HG03060 (cell line): ENCODE data around the gene C10orf95.
A peak's percentile ranks its signal among the peaks of the same experiment; 100 is the strongest.

Experiments
- ATAC-seq: cut with Tn5 transposase; IDR thresholded peaks from one replicate; pipeline ENCODE4 v1.9.1; 2021; ENCODE audit warnings: low read depth, moderate number of reproducible peaks; ENCODE audit not compliant: unreplicated experiment

Gene C10orf95

DNA sequence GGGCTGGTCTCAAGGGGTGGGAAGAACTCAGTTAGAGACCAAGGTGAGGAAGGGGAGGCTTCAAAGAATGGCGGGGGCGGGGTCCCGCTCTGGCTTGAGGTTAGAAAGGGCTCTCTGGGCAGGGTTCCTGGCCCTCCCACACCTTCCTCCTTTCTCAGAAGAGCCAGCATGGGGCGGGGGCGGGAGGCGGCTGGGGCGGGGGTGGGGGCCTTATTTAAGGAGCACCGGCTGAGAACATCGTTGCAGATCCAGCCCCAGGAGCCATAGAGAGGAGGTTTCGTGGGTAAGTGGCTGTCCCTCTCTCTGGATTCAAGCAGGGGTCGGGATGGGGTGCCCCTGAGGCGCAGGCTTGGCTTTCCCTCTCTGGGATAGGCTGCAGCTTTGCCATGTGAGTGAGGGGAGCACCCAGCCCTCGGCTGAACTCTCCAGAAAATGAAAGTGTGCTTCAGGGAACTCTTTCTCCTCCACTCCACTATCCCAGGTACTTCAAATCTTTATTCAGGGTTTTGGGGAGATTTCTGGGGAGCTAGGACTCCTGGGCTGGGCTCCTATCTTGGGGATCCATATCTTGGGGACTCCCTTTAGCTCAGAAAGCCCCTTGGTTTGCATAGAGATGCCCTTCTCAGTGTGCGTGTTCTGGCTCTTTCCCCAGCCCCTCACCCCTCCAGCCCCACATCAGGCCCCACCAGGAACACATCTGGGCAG, 15.7 kb downstream of the C10orf95 start:
- no peak for ATAC-seq

DNA sequence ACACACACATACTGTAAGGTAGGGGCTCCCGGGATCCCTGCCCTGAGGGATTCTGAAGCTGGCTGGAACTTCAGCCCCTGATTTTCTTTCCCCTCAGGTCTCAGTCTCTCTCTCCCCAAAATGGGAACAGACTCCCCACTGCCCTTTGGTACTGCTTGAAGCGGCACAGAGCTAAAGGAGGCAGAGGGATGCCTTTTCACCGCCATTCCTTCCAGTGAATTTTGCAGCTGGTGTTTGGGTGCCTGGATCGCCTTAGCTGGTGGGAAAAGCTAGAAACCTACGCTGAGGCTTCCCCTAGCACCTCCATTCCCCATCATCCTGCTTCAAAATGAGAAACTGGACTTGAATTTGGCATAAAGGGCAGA, 16.2 kb downstream of the C10orf95 start:
- no peak for ATAC-seq

DNA sequence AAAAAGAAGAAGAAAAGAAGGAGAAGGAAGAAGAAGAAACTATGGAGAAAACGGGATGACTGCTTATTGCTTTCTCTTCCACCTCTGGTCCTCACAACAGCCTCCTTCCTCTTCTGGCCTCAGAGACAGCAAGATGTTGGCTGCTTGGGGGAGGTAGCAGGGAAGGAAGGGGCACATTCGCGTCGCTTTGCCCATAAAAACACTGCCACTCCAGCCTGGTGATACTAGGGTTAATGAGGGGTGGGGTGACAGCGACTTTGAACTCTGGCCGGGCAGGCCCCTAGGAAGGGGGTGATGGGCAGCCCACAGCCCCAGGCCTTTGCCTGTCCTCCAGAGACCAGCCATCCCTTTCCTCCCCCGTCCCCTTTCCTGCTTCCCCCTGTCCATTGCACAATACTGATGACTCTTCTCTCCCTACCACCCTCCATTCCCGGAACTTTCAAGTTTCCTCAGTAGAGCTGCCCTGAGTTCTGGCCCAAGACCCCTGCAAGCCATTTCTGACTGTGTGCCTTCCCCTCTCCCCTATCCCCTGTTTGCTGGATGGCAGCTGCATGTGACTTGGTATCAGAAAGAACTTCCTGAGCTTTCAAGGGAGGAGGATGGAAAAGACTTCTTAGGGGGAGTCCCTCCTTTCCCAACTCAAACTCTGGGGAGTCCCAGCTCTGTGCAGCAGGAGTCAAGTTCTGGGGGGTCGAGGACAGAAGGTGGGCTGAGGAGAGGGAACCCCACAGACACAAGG, 16.8 kb downstream of the C10orf95 start:
- ATAC-seq: no peak

DNA sequence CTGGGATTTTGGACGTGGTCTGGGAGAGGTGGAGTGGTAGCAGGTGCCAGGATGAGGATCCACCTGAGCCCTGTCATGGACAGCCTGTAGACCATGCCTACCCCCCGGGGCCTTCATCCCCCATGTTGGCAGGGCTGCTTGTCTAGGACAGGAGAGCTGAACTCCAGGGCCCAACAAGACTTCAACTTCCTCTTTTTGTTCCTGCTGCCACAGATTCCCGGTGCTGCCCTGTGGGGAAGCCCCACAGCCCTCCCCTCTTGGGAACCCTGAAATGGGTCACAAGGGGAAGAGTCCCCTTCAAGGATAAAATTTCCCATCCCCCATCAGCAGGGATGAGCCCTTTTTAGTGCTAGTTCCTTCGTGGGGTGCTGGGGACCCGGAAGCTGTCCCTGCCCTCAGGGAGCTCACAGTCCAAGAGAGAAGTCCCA, 17.7 kb downstream of the C10orf95 start:
- no peak for ATAC-seq

DNA sequence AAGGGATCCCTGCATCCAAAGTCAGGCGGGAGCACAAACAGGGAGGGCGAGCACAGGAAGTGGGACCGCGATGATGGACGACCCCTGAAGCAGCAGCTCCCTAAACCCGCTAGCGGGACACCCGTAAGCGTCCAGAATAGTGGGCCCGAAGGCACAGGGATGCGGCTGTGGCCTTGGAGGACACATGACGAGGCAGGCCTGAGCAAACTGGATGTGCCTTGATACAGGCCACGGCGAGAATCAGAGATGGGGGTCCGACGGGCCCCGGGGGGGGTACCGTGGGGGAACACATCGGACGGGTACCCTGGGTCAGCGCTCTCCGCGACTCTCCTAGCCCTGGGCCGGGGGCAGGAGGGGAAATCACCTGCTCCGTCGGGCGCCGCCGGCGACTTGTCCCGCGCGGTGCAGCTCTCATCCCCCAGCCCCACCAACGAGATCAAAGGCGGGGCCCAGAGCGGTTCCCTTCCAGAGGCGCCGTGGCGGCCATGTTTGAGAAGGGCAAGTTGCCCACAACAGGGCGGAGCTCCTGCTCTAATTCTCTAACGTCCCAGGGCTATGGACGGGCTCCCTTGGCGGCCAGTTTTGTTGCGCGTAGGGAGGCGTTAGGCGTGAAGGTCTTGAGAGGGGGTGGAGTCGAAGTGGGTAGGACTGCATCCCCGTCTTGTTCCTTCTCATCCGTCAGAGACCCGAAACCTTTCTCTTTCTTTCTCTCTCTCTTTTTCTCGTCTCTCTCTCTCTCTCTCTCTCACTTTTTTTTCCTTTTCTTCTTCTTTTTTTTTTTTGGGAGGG, 19.0 kb downstream of the C10orf95 start, which contains the start of gene CUEDC2:
TSS of gene CUEDC2 (minus strand) at position 413 of the 789 bp plus-strand sequence. CDS start 7,386 bp downstream, outside the sequence.
- peak; percentile 72 for ATAC-seq

DNA sequence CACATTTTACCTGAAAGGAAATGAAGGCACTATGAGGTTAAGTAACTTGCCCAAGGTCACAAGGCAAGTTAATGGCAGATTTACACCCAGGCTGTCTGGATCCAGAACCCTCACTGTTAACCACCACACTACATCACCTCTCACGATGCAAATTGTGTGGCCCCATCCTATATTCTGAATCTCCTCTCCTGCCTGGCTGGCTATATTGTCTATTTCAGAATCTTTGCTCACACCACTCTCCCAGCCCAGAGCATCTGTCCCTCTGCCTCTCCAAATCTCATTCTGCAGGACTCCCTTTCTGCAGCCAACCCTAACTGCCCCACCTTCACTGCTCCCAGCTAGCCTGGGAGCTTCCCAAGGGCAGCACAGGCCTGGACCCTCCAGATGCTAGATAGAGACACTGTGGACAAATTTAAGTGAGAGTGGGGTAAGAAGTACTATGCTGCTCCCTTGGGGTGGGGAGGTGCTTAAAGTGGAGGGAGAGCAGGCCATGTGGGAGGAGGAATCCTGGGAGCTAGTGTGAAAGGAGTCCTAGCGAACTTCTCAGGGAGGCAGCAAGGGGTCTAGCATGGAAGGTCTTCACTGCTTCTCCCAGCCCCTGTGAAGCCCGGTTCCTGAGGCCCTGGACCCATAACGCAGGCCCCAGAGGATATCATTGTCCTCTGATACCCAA, 19.8 kb downstream of the C10orf95 start:
- ATAC-seq: no peak

DNA sequence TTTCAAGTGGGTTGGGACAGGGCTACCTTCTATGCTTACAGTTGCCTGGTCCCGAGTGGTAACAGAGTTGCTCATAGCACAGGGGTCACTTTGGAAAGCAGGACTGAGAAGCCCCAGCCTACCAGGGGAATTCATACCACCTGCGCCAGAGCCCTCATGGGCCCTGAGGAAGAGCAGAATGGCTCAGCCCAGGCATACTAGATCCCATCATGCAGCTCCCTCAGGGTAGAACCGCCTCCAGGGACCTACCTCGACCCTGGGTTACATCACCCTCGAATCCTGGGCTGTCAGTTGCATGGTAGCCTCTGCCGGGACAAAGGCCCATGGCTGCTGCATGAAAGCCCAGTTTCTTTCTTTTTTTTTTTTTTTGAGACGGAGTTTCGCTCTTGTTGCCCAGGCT, 21.9 kb downstream of the C10orf95 start:
- no peak for ATAC-seq

DNA sequence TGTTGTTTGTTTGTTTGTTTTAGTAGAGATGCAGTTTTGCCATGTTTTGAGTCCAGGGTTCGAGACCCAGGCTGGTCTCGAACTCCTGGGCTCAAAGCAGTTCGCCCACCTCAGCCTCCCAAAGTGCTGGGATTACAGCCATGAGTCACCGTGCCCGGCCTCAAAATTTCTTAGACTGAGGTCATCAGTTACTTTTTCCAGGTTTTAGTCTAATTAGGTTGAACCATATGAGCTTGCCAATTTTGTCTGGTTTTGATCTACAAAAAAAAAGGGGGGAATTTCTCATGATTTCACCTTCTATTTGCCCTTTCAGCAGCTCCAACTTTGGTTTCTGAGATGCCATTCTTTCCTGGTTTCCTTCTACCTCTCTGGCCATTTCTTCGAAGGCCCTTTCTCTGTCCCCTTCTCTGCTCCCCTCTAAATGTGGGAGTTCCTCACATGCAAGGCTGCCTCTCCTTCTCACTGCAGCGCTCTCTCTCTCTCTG, 24.5 kb downstream of the C10orf95 start:
- ATAC-seq: no peak

DNA sequence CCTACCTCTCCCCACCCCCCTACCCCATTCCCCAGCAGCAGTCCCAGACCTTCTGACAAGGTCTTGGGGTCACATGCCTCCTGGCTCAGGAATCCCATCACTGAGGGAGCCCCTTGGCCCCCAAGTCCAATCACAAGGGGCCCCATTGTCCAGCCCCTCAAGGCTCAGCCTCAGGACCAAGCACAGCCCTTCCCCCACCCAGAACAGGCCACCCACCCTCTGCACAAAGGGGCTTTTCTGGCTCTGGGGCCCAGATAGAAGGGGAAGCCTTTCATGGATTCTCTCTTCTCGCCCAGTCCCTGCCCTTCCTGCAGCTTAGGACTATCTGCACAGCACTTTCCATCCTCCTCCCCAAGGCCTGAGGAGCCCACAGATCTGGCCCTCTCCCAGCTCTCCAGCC, 25.9 kb downstream of the C10orf95 start:
- ATAC-seq: no peak

DNA sequence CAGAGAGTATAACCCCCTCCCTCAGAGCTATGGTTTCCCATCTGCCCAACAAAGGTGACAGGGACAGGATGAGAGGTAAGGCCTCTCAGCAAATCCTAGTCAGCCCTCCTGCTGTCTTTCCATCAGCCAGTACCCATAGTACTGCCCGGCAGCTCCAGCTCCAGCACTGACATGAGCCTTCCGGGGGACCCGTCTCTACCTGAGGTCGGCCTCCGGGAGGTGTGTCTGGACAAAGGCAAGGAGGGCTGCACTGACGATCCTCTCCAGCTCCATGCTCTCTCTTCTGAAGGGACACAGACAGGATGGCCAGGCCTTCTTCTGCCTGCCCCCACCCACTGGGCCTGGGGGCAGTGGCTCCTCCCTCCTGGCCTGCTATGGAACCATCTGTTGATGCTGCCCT, 26.4 kb downstream of the C10orf95 start:
- ATAC-seq: no peak

DNA sequence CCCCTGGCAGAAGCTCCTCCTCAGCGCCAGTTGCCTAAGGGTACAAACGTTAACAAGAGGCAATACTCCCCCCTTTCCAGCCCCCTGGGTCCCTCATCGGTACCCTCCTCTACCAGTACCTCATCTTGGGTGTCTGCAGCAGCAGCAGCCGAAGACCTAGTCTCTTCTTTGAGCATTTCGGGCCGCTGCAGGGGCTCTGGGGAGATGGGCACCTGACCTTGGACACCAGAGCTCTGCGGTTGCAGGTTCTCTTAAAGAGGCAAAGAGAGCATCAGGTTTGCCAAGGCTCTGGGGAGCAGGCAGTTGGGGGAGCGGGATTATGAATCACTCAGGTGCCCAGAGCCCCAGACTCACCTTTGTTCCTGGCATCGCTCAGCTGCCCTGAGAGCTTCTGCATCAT, 27.2 kb downstream of the C10orf95 start:
- ATAC-seq: no peak

DNA sequence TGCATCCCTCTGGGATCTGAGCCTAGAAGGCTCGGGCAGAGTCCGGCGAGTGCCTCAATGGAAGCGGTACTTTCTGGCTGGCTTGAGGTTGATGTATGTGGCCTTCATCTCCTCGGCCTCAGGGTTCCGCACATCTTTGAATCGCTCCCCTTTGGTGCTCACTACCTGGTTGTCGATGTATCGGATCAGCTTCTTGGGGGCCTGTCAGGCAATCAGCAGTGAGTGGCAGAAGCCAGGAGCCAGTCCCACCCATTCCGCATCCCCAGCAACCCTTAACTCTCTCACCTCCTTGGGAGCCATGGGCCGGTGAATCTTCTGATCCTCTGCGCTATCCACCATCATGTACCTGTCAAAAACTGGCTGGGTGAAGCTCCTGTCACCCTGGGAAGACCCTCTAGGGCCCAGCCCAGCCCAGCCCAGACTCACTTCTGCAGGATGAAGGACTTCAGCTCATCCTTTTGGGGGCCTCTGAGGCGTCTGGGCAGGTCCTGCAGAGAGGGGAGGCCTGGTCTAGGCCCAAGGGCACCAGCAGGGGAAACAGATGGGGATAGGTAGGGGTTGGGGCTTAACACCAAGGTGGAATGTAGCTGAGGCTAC, 27.9 kb downstream of the C10orf95 start:
- no peak for ATAC-seq

DNA sequence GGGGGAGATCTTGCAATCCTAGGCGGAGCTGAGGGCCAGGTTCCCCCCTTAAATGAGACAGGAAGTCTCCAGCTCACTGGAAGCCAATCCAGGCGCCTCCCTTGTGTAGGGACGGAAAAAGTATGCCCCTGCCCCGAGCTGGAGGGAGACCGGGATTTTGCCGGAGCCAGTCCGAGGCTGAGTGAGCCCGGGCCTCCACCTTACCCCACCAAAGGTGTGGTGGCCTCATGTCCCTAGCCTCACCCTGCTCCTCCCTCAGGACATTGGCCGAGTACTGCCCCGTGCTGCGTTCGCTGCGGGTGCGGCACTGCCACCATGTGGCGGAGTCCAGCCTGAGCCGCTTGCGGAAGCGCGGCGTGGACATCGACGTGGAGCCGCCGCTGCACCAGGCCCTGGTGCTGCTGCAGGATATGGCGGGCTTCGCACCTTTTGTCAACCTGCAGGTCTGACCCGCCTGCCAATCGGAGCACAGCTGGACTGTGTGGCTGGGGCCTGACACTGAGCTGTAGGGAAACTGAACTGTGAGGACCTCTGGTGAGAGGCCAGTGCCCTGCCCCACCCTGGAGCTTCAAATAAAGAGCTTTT, 28.7 kb downstream of the C10orf95 start:
- no peak for ATAC-seq

DNA sequence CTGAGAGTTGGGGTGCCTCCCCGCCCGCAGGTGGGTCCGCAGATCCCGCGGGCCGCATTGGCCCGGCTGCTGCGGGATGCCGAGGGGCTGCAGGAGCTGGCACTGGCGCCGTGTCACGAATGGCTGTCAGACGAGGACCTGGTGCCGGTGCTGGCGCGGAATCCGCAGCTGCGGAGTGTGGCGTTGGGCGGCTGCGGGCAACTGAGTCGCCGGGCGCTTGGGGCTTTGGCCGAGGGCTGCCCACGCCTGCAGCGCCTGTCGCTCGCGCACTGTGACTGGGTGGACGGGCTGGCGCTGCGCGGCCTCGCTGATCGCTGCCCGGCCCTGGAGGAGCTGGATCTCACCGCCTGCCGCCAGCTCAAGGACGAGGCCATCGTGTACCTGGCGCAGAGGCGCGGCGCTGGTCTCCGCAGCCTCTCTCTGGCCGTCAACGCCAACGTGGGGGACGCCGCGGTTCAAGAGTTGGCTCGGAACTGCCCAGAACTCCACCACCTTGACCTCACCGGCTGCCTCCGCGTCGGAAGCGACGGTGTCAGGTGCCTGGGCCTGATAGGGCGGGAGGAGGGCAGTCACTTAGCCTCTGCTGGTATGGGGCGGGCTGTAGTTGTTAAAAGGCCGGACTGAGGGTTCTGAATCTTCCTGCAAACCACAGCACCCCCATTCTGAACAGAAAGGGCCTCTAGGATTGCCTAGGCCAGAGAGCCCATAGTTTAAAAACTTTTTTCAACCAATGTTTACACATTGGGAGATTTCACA, 29.4 kb downstream of the C10orf95 start:
- ATAC-seq: no peak

DNA sequence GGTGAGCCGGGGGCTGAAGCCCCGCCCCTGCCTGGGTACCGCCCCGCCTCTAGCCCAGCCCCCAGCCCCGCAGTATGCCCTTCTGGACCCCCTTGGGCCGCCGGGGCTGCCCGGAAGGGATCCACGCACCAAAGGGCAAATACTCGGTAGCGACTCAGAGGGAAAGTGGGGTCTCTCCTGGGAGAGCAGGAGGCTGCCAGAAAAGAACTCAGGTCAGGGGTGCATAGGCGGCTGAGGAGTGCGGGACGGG, 29.9 kb downstream of the C10orf95 start:
- ATAC-seq: no peak

DNA sequence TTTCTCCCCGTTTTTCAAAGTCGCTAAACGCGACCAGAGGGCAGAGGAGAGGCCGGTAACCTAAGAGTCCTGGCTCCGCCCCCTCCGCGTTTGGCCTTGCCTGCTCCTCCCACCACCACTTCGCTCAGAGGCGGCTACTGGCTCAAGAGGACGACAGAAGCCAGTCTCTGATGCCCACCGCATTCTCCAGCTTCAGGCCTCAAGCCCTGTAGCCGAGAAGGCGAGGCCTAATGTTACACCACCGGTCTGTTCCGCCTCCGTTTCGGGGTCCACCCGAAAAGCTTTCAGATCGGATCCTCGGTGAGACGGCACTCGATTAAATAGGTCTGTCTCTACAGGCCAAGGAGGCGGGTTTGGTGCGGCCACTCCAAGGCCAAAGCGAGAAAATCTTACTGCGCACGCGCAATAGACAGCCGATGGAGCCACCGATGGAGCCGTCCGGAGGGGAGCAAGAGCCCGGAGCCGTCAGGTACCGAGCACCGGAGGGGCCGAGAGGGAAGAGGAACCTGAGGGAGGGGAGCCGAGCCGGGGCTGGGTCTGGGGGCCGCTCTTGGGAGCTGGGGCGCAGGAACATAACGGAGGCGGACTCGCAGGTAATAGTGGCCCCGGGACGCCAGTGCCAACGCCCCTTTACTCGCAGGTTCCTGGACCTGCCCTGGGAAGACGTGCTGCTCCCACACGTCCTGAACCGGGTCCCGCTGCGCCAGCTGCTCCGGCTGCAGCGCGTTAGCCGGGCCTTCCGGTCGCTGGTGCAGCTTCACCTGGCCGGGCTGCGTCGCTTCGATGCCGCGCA, 30.4 kb downstream of the C10orf95 start, which contains the start of gene FBXL15:
TSS of gene FBXL15 (plus strand) at position 123 of the 793 bp plus-strand sequence. CDS start at position 417, 294 bp downstream.
- ATAC-seq: peak; percentile 64

DNA sequence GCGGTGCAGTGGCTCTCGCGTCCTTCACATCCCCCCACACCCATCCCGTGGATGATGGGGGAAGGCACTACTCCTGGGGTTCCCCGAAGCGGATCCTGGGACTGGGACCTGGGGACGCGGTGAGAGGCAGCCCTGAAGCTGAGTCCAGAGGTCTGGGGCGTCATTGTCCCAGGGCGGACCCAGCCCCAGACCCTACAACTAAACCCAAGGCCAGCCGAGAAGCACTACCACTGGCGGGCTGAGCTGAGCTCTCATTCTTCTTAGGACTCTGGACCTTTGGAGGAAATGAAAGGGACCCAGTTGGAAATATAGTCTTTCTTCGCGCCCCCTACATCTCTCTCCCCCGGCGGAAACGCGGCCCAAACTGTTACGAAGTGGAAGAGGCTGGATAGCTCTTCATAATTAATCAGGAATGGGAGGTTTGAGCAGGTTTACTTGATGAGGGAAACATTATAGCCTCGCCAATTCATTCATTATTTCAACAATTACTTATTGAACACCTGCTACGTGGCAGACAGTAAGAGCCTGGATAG, 31.1 kb downstream of the C10orf95 start:
- no peak for ATAC-seq
